Measurements from ENCODE around the gene IRF2BP1.

Gene IRF2BP1

GRCh38 chr19:45913874-45914830, 28.2 kb upstream of the IRF2BP1 start, which contains the start of gene NANOS2:
Gene NANOS2, minus strand, starts transcription at chr19:45914778. Its CDS starts 85 bp downstream, at chr19:45914693.
- Histone ChIP-seq H3K4me3 (ENCODE audit: low read depth, low read length) (no peak within 1 kb of the TSS), H3K36me3 (ENCODE audit: control insufficient read depth, insufficient read depth, low read length) (no peaks in the 10 kb centered on the region), H3K9ac (no peak within 1 kb of the TSS), H3K27me3 (ENCODE audit: control insufficient read depth, insufficient read depth, low read length) (no peaks in the 10 kb centered on the region), H3K27ac (no peak within 1 kb of the TSS), H3K79me2 (no peaks in the 10 kb centered on the region), H3K4me2 (ENCODE audit: low read length) (no peak within 1 kb of the TSS), H3K9me3 (ENCODE audit: control insufficient read depth, low read length) (no peaks in the 10 kb centered on the region), H3K4me1 (no peaks in the 10 kb centered on the region), H2AFZ (no peak within 1 kb of the TSS)
- TF ChIP-seq CTCF (IDR thresholded peaks at IDR 0.05) = no peak

- H3K9ac ChIP-seq = no peak overlapping the region
- no peak for TF ChIP-seq CTCF (IDR thresholded peaks at IDR 0.05)
- no peaks in the 10 kb centered on the region for H3K79me2 ChIP-seq
- no peaks in the 10 kb centered on the region for H3K4me1 ChIP-seq
- H3K27me3 ChIP-seq (ENCODE audit: control insufficient read depth, insufficient read depth, low read length) = no peaks in the 10 kb centered on the region
- H3K9me3 ChIP-seq (ENCODE audit: control insufficient read depth, low read length) = no peaks in the 10 kb centered on the region
- no peak overlapping the region for H3K4me2 ChIP-seq (ENCODE audit: low read length)
- no peaks in the 10 kb centered on the region for H3K36me3 ChIP-seq (ENCODE audit: control insufficient read depth, insufficient read depth, low read length)
- H3K4me3 ChIP-seq (ENCODE audit: low read depth, low read length) = no peak overlapping the region
- H2AFZ ChIP-seq = no peak overlapping the region
- H3K27ac ChIP-seq = no peak overlapping the region
Observed at GRCh38 chr19:45911291-45911690, 25.4 kb upstream of the IRF2BP1 start.

- Histone ChIP-seq H2AFZ (no peak overlapping the region), H3K4me3 (ENCODE audit: low read depth, low read length) (no peak overlapping the region), H3K27ac (no peak overlapping the region), H3K27me3 (ENCODE audit: control insufficient read depth, insufficient read depth, low read length) (no peaks in the 10 kb centered on the region), H3K4me1 (no peaks in the 10 kb centered on the region), H3K9me3 (ENCODE audit: control insufficient read depth, low read length) (no peaks in the 10 kb centered on the region), H3K79me2 (no peaks in the 10 kb centered on the region), H3K36me3 (ENCODE audit: control insufficient read depth, insufficient read depth, low read length) (no peaks in the 10 kb centered on the region), H3K9ac (no peak overlapping the region), H3K4me2 (ENCODE audit: low read length) (no peak overlapping the region)
- TF ChIP-seq CTCF (IDR thresholded peaks at IDR 0.05) = no peak
Observed at GRCh38 chr19:45908956-45909355, 23.0 kb upstream of the IRF2BP1 start.

GRCh38 chr19:45906221-45906620, 20.3 kb upstream of the IRF2BP1 start:
- Histone ChIP-seq H3K27me3 (ENCODE audit: control insufficient read depth, insufficient read depth, low read length) (no peaks in the 10 kb centered on the region), H3K9ac (no peak overlapping the region), H3K27ac (no peak overlapping the region), H2AFZ (no peak overlapping the region), H3K4me2 (ENCODE audit: low read length) (no peak overlapping the region), H3K79me2 (no peaks in the 10 kb centered on the region), H3K9me3 (ENCODE audit: control insufficient read depth, low read length) (no peaks in the 10 kb centered on the region), H3K4me3 (ENCODE audit: low read depth, low read length) (no peak overlapping the region), H3K36me3 (ENCODE audit: control insufficient read depth, insufficient read depth, low read length) (no peaks in the 10 kb centered on the region), H3K4me1 (peaks cover 3% of the 10 kb centered on the region)
- no peak for TF ChIP-seq CTCF (IDR thresholded peaks at IDR 0.05)

Data from parathyroid adenoma (tissue), 2 donors.